Measurements from ENCODE around the gene MPPED2.
A peak's percentile ranks its signal among the peaks of the same experiment; 100 is the strongest.

The MPPED2 gene, protein sequence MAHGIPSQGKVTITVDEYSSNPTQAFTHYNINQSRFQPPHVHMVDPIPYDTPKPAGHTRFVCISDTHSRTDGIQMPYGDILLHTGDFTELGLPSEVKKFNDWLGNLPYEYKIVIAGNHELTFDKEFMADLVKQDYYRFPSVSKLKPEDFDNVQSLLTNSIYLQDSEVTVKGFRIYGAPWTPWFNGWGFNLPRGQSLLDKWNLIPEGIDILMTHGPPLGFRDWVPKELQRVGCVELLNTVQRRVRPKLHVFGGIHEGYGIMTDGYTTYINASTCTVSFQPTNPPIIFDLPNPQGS

GRCh38 chr11:30586251-30587144, at the start of gene MPPED2:
MPPED2 (minus strand) TSS chr11:30586353; CDS start chr11:30580373, 5,980 bp downstream.
- peak; percentile 45 for DNase-seq (ENCODE audit: low spot score)

GRCh38 chr11:30635401-30635989, 49.3 kb upstream of the MPPED2 start:
- DNase-seq (ENCODE audit: low spot score): no peak

DNA sequence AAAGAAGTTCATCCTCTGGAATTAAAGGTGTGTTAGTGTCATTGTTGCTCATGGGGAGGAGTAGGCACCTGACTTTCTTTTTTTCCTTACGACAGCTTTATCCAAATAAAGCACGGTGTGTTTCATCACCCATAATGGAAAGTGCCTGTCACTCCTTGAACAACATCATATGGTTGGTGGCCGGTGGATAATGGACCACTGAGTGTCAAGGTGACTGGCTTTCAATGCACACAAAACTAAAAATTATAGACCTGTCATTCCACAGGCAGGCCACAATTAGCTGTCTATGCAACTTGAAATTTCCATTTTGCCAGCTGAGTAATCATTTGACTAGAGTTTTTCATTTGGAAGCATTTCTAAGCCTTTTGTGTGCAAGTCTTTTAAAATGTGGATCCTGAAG, 45.0 kb upstream of the MPPED2 start:
- DNase-seq (ENCODE audit: low spot score): no peak

DNA sequence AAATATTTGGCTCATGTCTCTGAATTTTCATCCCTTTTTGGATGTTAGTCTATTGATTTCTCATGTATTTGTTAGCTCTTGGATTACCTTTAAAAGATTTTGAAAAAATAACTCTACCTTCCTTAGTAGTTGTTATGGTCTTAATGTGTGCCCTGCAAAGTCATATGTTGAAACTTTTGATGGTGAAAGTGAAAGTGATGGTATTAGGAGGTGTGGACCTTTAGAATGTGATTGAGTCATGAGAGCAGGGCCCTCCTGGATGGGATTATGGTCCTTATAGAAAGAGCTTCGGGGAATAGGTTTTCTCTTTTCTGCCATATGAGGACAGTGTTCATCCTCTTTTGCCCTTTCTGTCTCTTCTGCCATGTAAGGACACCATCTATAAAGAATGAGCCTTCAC, 33.6 kb upstream of the MPPED2 start:
- DNase-seq (ENCODE audit: low spot score): no peak

DNA sequence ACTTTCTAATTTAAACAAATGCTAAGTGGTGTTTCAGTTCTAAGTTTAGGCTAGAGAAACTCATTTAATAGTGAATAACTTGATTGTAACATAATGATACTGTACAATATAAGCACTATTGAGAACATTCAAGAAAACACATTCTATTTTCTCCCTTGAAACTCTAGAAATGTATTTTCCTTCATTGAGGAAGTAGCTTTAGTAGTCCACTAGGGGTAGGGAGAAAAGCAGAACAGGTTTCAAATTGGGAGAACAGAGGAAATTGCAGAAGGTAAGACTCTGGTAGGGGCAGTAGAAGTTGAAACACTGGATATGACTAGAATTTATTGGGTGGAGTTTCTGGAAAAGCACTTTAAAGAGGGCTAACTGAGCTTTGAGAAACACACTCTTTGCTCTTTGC, 31.6 kb upstream of the MPPED2 start:
- no peak for DNase-seq (ENCODE audit: low spot score)

- DNase-seq (ENCODE audit: low spot score): no peak
Measured at GRCh38 chr11:30610628-30611027, 24.5 kb upstream of the MPPED2 start.

DNA sequence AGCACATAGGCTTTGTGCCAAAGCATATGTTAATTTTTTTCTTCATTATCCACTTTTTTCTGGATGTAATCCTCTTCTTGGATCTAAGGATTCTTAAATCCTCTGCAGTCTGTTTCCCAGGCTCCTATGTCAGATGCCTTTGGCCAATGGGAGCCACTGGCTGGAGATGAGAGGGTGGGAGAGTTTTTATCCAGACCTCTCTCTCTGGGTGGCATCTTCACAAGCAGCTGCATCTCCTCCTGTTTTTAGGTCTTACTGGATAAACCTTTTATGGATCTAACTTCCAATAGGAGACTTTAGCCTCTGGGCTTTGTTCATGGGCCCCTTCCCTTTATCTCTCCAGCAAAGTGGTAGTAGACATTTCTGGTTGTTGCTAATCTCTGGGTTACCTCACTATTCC, 22.4 kb upstream of the MPPED2 start:
- no peak for DNase-seq (ENCODE audit: low spot score)

GRCh38 chr11:30605036-30605605, 19.0 kb upstream of the MPPED2 start:
- no peak for DNase-seq (ENCODE audit: low spot score)

- no peak for DNase-seq (ENCODE audit: low spot score)
Measured at GRCh38 chr11:30603357-30603756, 17.2 kb upstream of the MPPED2 start.

DNA sequence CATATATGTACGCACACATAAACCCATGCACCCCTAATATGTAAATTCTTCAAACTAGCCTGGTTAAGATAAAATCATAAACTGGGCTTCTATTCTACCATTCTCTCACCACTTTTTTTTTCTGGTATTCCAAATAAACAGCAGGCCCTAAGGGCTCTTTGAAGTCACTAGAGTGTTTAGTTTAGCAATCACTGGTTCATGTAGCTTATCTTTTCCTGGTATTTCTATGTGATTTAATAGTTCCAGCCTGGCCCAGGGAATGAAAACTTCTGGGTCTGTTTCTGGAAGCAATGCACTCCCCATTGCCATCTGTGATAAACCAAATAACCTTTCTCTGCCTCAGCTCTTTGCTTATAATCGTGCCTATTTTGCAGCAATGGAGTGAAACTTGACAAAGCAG, 10.7 kb upstream of the MPPED2 start:
- DNase-seq (ENCODE audit: low spot score): no peak

DNA sequence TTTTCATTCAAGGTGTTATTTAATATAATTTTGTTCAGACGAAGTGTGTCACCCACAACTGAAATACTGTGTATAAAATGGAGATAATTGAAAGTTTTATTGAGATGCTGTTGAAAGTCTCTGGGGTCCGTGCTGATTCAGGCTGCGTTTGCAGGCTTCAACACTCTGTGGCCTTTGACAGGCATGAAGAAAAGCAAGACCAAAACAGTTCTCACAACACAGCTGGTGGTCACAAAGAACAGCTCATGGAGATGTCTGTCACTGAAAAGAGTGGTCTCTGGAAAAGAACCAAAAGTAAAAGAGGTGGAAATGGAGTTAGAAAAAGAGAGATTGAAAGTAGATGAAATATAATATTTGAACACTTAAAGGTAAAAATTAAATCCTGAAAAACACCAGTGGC, 9.8 kb upstream of the MPPED2 start:
- no peak for DNase-seq (ENCODE audit: low spot score)

- no peak for DNase-seq (ENCODE audit: low spot score)
Measured at GRCh38 chr11:30594646-30595411, 8.7 kb upstream of the MPPED2 start.

GRCh38 chr11:30587269-30587812, 1.2 kb upstream of the MPPED2 start:
- no peak for DNase-seq (ENCODE audit: low spot score)

- peak; percentile 2 for DNase-seq (ENCODE audit: low spot score)
Measured at GRCh38 chr11:30585892-30586250, 282 bp downstream of the MPPED2 start.

DNA sequence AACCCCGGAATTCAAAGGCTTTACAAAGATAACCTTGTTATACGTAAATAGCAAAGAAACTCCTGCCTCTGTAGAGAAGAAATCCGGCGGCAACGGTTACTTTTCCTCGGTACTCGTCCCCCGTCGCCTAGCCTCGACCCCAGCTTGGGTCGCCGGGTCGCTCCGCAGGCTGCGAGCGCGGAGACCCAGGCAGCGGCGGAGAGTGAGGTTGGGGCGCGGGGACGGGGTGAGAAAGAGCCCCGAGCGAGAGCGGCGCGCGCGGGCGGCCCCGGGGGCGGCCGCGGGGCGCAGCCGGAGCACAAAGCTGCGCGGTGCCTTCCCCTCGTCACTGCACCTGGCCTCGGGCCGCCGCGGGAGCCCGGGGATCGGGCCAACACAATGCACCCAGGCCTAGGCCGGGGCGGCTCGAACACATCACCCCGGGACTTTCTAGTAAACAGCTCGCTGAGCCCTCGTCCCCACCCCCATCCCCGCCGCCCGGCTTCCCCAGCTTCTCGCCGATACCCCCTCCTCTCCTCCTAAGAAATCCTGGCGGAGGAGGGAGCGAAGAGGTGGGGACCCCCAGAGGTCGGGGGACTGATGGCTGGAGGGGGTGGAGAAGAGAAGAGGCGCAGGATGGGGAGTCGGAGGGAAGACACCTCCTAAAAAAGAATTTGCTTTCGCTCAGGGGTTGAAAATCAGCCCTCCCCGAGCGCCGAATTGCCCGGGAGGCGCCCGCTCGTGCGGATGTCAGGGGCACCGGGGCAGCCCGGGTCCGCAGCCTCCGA, 845 bp downstream of the MPPED2 start:
- peak; percentile 32 for DNase-seq (ENCODE audit: low spot score)

- DNase-seq (ENCODE audit: low spot score): no peak
Measured at GRCh38 chr11:30583476-30584280, 2.5 kb downstream of the MPPED2 start.

- DNase-seq (ENCODE audit: low spot score): no peak
Measured at GRCh38 chr11:30582726-30583125, 3.4 kb downstream of the MPPED2 start.

DNA sequence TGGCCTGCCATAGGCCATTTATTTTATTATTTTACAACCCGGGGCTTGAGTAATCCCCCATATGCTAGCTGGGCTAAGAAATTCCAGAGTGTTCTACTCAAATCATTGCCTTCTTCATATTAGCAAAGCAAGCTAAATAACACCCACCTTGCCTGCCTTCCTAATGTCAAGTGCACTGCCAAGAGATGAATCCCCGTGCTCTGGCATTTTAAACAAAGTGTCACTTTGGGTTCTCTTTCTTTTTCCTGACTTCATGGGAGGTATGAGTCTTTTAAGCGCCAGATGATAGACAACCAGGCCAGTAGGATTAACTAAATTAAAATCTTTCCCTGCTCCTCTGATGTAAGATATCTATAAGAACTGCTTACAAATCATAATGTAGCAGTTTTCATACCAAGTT, 4.5 kb downstream of the MPPED2 start:
- DNase-seq (ENCODE audit: low spot score): no peak

- no peak for DNase-seq (ENCODE audit: low spot score)
Measured at GRCh38 chr11:30580573-30580972, 5.6 kb downstream of the MPPED2 start.

Measured in germinal center (tissue), 1 donor.